HEK293 (cell line): ENCODE data around the gene TBX10.
"Not testable (repeated sequence)": the region's sequence is repeated elsewhere in the genome, so short reads cannot be mapped to it uniquely, and the experiment has no call there.

ENCODE experiments used
- CTCF ChIA-PET: fragments of 350-600 bp; formaldehyde crosslinking; extraction: SDS; loops from one replicate; lab custom pipeline; 2021; ENCODE audit warnings: antibody characterized with exemption; lab: Yijun Ruan, JAX
- POLR2A ChIA-PET: fragments of 300-600 bp; formaldehyde crosslinking; extraction: SDS; loops from one replicate; lab custom pipeline; 2020; ENCODE audit warnings: antibody characterized with exemption, inconsistent platforms; lab: Yijun Ruan, JAX
- H3K27ac ChIP-seq: fragments of 200-500 bp; sonication (Bioruptor generic); 2 replicates; pipeline ENCODE4 v1.5.1; 2014; ENCODE audit warnings: low read depth, low read length, control low read depth, inconsistent platforms; ENCODE audit errors: extremely low read depth
- H3K36me3 ChIP-seq, 2 experiments: fragments of 200-500 bp in 1 of 2; sonication (Bioruptor generic) in 1 of 2; 1 replicate in 1 of 2; 2 replicates in 1 of 2; pipeline ENCODE4 v1.5.1; 2014 to 2017; ENCODE audit warnings: inconsistent platforms in 2 of 2, low read length in 2 of 2; ENCODE audit not compliant: control insufficient read depth in 2 of 2, insufficient read depth in 1 of 2
- H3K4me1 ChIP-seq: fragments of 200-500 bp; sonication (Bioruptor generic); 2 replicates; pipeline ENCODE4 v1.5.1; 2014; ENCODE audit warnings: mild to moderate bottlenecking, low read length, inconsistent platforms; ENCODE audit not compliant: control insufficient read depth, insufficient read depth
- H3K4me3 ChIP-seq: 2 replicates; pipeline ENCODE4 v1.5.1; 2011; ENCODE audit warnings: low read depth, mild to moderate bottlenecking, control low read depth, low read length, moderate library complexity
- H3K9me3 ChIP-seq: fragments of 200-500 bp; sonication (Bioruptor generic); 2 replicates; pipeline ENCODE4 v1.5.1; 2014; ENCODE audit warnings: low read depth, low read length, inconsistent platforms; ENCODE audit not compliant: control insufficient read depth, insufficient read depth
- GLIS2 ChIP-seq: fragments of 450-650 bp; formaldehyde crosslinking; IDR thresholded peaks from 2 replicates; pipeline ENCODE4 v1.5.1; 2016; ENCODE audit warnings: missing biosample characterization, missing genetic modification characterization
- KLF10 ChIP-seq: fragments of 450-650 bp; IDR thresholded peaks from 2 replicates; pipeline ENCODE4 v1.5.1; 2018; ENCODE audit warnings: missing biosample characterization, mild to moderate bottlenecking, missing genetic modification characterization
- KLF16 ChIP-seq: fragments of 450-650 bp; formaldehyde crosslinking; IDR thresholded peaks from 2 replicates; pipeline ENCODE4 v1.5.1; 2017; ENCODE audit warnings: missing biosample characterization, missing genetic modification characterization
- PRDM4 ChIP-seq: fragments of 450-650 bp; formaldehyde crosslinking; IDR thresholded peaks from 2 replicates; pipeline ENCODE4 v1.5.1; 2017; ENCODE audit warnings: missing biosample characterization, missing genetic modification characterization
- RBAK ChIP-seq: fragments of 450-650 bp; formaldehyde crosslinking; IDR thresholded peaks from 2 replicates; pipeline ENCODE4 v1.5.1; 2016; ENCODE audit warnings: missing biosample characterization, missing genetic modification characterization
- ZNF169 ChIP-seq: fragments of 450-650 bp; formaldehyde crosslinking; IDR thresholded peaks from 2 replicates; pipeline ENCODE4 v1.5.1; 2016; ENCODE audit warnings: missing biosample characterization, missing genetic modification characterization
- ZNF423 ChIP-seq: fragments of 450-650 bp; formaldehyde crosslinking; IDR thresholded peaks from 2 replicates; pipeline ENCODE4 v1.5.1; 2016; ENCODE audit warnings: missing biosample characterization, missing genetic modification characterization
- ZNF510 ChIP-seq: fragments of 450-650 bp; formaldehyde crosslinking; IDR thresholded peaks from 2 replicates; pipeline ENCODE4 v1.5.1; 2018; ENCODE audit warnings: mild to moderate bottlenecking, missing genetic modification characterization, missing biosample characterization; ENCODE audit not compliant: insufficient replicate concordance
- ZNF513 ChIP-seq: fragments of 450-650 bp; IDR thresholded peaks from 2 replicates; pipeline ENCODE4 v1.5.1; 2018; ENCODE audit warnings: missing biosample characterization, missing genetic modification characterization
- ZNF580 ChIP-seq: fragments of 450-650 bp; formaldehyde crosslinking; IDR thresholded peaks from 2 replicates; pipeline ENCODE4 v1.5.1; 2016; ENCODE audit warnings: missing biosample characterization, missing genetic modification characterization

Gene TBX10

GRCh38 chr11:67592880-67593564 lies 46.5 kb downstream of the TBX10 start (continued):
- TF ChIP-seq ZNF423 (tag by site-specific recombination) (no peak), ZNF510 (tag by site-specific recombination) (no peak)

- H3K36me3 ChIP-seq, result peaks cover 0 to 36% of the 10 kb centered on the region in 2 experiments; a peak in 1 of 3 replicates
- POLR2A ChIA-PET, H3K9me3 ChIP-seq, H3K4me1 ChIP-seq, CTCF ChIA-PET, H3K4me3 ChIP-seq, H3K27ac ChIP-seq: not testable (repeated sequence)
Observed at GRCh38 chr11:67588899-67589415, 50.6 kb downstream of the TBX10 start.

- ChIA-PET CTCF (no interaction called here), POLR2A (no interaction called here)
- Histone ChIP-seq H3K9me3 (no peaks in the 10 kb centered on the region), H3K36me3 (peaks cover 0 to 36% of the 10 kb centered on the region in 2 experiments; a peak in 1 of 3 replicates), H3K4me3 (no peak overlapping the region)
- no peak for TF ChIP-seq RBAK (tag by site-specific recombination)
- TF ChIP-seq ZNF580 (tag by site-specific recombination), result no peak
- TF ChIP-seq PRDM4 (tag by site-specific recombination), result no peak
- no peak for TF ChIP-seq KLF10 (tag by site-specific recombination)
- no peak for TF ChIP-seq ZNF513 (tag by site-specific recombination)
- no peak for TF ChIP-seq KLF16 (tag by site-specific recombination)
- no peak for TF ChIP-seq ZNF169
- TF ChIP-seq, all 188 proteins: peak for 0
- H3K27ac ChIP-seq, result no peak overlapping the region
- no peaks in the 10 kb centered on the region for H3K4me1 ChIP-seq
Observed at GRCh38 chr11:67588136-67588503, 51.4 kb downstream of the TBX10 start.

GRCh38 chr11:67586568-67587250 lies 52.9 kb downstream of the TBX10 start:
- H3K9me3 ChIP-seq, result no peaks in the 10 kb centered on the region
- H3K36me3 ChIP-seq, result peaks cover 0 to 36% of the 10 kb centered on the region in 2 experiments; a peak in 1 of 3 replicates
- no peaks in the 10 kb centered on the region for H3K4me1 ChIP-seq
- no peak overlapping the region for H3K27ac ChIP-seq
- CTCF ChIA-PET, result interaction anchor here (1.4 kb wide), 1 partner anchor 27 kb away, joined by 3 read pairs; no protein-coding TSS in a partner anchor
- no peak overlapping the region for H3K4me3 ChIP-seq
- POLR2A ChIA-PET, result no interaction called here
- TF ChIP-seq GLIS2 (tag by site-specific recombination), result no peak
